Stomach smooth muscle (tissue), 2 donors: Measurements from ENCODE around the gene ZNF747.

Source experiments
- H3K27ac ChIP-seq: one replicate; pipeline ENCODE4 v1.7.0; 2013; ENCODE audit warnings: mild to moderate bottlenecking, low read length, inconsistent platforms
- H3K27me3 ChIP-seq, 2 donors: one replicate each; pipeline ENCODE4 v1.7.0; 2013; ENCODE audit warnings: low read length in 2 of 2; ENCODE audit not compliant: insufficient read depth in 2 of 2, control insufficient read depth in 1 of 2
- H3K36me3 ChIP-seq, 2 donors: one replicate each; pipeline ENCODE4 v1.7.0; 2013; ENCODE audit warnings: low read length in 2 of 2; ENCODE audit not compliant: control insufficient read depth in 2 of 2, insufficient read depth in 2 of 2
- H3K4me1 ChIP-seq: one replicate; pipeline ENCODE4 v1.7.0; 2013; ENCODE audit warnings: low read length; ENCODE audit not compliant: control insufficient read depth, insufficient read depth
- H3K4me3 ChIP-seq, 2 donors: one replicate each; pipeline ENCODE4 v1.7.0; 2013; ENCODE audit warnings: low read length in 2 of 2
- H3K9ac ChIP-seq, 2 donors: one replicate each; pipeline ENCODE4 v1.7.0; 2013; ENCODE audit warnings: low read length in 2 of 2, mild to moderate bottlenecking in 1 of 2
- H3K9me3 ChIP-seq, 2 donors: one replicate each; pipeline ENCODE4 v1.7.0; 2013; ENCODE audit warnings: low read length in 2 of 2; ENCODE audit not compliant: control insufficient read depth in 2 of 2
- donor health status: healthy.
- donor health status: Pancreatic carcinoma.

ZNF747 gene

GRCh38 chr16:30567160-30567990, 32.7 kb upstream of the ZNF747 start:
- no peak overlapping the region for H3K9ac ChIP-seq
- H3K4me3 ChIP-seq, result no peak overlapping the region
- H3K4me1 ChIP-seq, result peaks cover 15% of the 10 kb centered on the region
- no peaks in the 10 kb centered on the region for H3K9me3 ChIP-seq
- no peak overlapping the region for H3K27ac ChIP-seq
- no peaks in the 10 kb centered on the region for H3K27me3 ChIP-seq
- peaks cover 0 to 3% of the 10 kb centered on the region in 2 donors for H3K36me3 ChIP-seq

GRCh38 chr16:30566531-30566930, 31.9 kb upstream of the ZNF747 start:
- H3K27ac ChIP-seq, result no peak overlapping the region
- H3K4me3 ChIP-seq, result no peak overlapping the region
- no peaks in the 10 kb centered on the region for H3K9me3 ChIP-seq
- no peak overlapping the region for H3K9ac ChIP-seq
- H3K27me3 ChIP-seq, result no peaks in the 10 kb centered on the region
- peaks cover 0 to 3% of the 10 kb centered on the region in 2 donors for H3K36me3 ChIP-seq
- H3K4me1 ChIP-seq, result peaks cover 11% of the 10 kb centered on the region

GRCh38 chr16:30565984-30566383, 31.3 kb upstream of the ZNF747 start:
- Histone ChIP-seq H3K9ac (no peak overlapping the region), H3K27me3 (no peaks in the 10 kb centered on the region), H3K27ac (no peak overlapping the region), H3K4me1 (peaks cover 12% of the 10 kb centered on the region), H3K9me3 (no peaks in the 10 kb centered on the region), H3K4me3 (no peak overlapping the region), H3K36me3 (peaks cover 0 to 3% of the 10 kb centered on the region in 2 donors)

- Histone ChIP-seq H3K4me3 (no peak overlapping the region), H3K36me3 (peaks cover 0 to 3% of the 10 kb centered on the region in 2 donors), H3K4me1 (peaks cover 9% of the 10 kb centered on the region), H3K27me3 (no peaks in the 10 kb centered on the region), H3K27ac (no peak overlapping the region), H3K9ac (no peak overlapping the region), H3K9me3 (no peaks in the 10 kb centered on the region)
Observed at GRCh38 chr16:30565526-30565925, 30.9 kb upstream of the ZNF747 start.

GRCh38 chr16:30562021-30562420, 27.4 kb upstream of the ZNF747 start:
- H3K4me3 ChIP-seq, result no peak overlapping the region
- no peaks in the 10 kb centered on the region for H3K36me3 ChIP-seq
- no peak overlapping the region for H3K27ac ChIP-seq

GRCh38 chr16:30561089-30561816, 26.6 kb upstream of the ZNF747 start:
- Histone ChIP-seq H3K4me3 (peak overlapping the region; percentile 69 to 76), H3K27ac (no peak overlapping the region), H3K9me3 (no peaks in the 10 kb centered on the region), H3K4me1 (peaks cover 16% of the 10 kb centered on the region), H3K36me3 (no peaks in the 10 kb centered on the region), H3K9ac (peak overlapping the region; percentile 57 to 66), H3K27me3 (no peaks in the 10 kb centered on the region)

More at GRCh38 chr16:30562021-30562420, 27.4 kb upstream of the ZNF747 start:
- no peaks in the 10 kb centered on the region for H3K9me3 ChIP-seq
- no peaks in the 10 kb centered on the region for H3K27me3 ChIP-seq
- no peak overlapping the region for H3K9ac ChIP-seq
- H3K4me1 ChIP-seq, result peaks cover 15% of the 10 kb centered on the region

- Histone ChIP-seq H3K9ac (no peak overlapping the region), H3K27ac (no peak overlapping the region), H3K27me3 (no peaks in the 10 kb centered on the region), H3K4me1 (peaks cover 16% of the 10 kb centered on the region), H3K9me3 (no peaks in the 10 kb centered on the region), H3K36me3 (peaks cover 0 to 2% of the 10 kb centered on the region in 2 donors), H3K4me3 (no peak overlapping the region)
Observed at GRCh38 chr16:30559690-30560089, 25.0 kb upstream of the ZNF747 start.

- peaks cover 16% of the 10 kb centered on the region for H3K4me1 ChIP-seq
- H3K9ac ChIP-seq, result peak overlapping the region; percentile 62 to 71
- no peaks in the 10 kb centered on the region for H3K9me3 ChIP-seq
- peak overlapping the region; percentile 91 for H3K27ac ChIP-seq
- no peaks in the 10 kb centered on the region for H3K27me3 ChIP-seq
- peak overlapping the region; percentile 69 to 84 for H3K4me3 ChIP-seq
- H3K36me3 ChIP-seq, result peaks cover 0 to 3% of the 10 kb centered on the region in 2 donors
Observed at GRCh38 chr16:30558789-30559377, 24.2 kb upstream of the ZNF747 start.

GRCh38 chr16:30557957-30558788, 23.5 kb upstream of the ZNF747 start, which contains the start of gene ZNF764:
ZNF764 (minus strand) TSS chr16:30558374; CDS start chr16:30558182, 192 bp downstream.
- peak within 1 kb of the TSS; percentile 81 to 84 for H3K4me3 ChIP-seq
- peaks cover 0 to 4% of the 10 kb centered on the region in 2 donors for H3K36me3 ChIP-seq
- H3K9ac ChIP-seq, result peak within 1 kb of the TSS; percentile 84 to 86
- H3K4me1 ChIP-seq, result peaks cover 16% of the 10 kb centered on the region
- peak within 1 kb of the TSS; percentile 91 for H3K27ac ChIP-seq
- H3K27me3 ChIP-seq, result no peaks in the 10 kb centered on the region
- H3K9me3 ChIP-seq, result no peaks in the 10 kb centered on the region

GRCh38 chr16:30557707-30557956, 23.0 kb upstream of the ZNF747 start:
- peaks cover 0 to 8% of the 10 kb centered on the region in 2 donors for H3K36me3 ChIP-seq
- peak overlapping the region; percentile 81 to 84 for H3K4me3 ChIP-seq
- H3K27ac ChIP-seq, result peak overlapping the region; percentile 91
- H3K9me3 ChIP-seq, result no peaks in the 10 kb centered on the region
- peak overlapping the region; percentile 84 to 86 for H3K9ac ChIP-seq
- H3K4me1 ChIP-seq, result peaks cover 16% of the 10 kb centered on the region
- no peaks in the 10 kb centered on the region for H3K27me3 ChIP-seq
